GM18867 (cell line): ENCODE data around the gene SNX24.
"Not testable (repeated sequence)": the region's sequence is repeated elsewhere in the genome, so short reads cannot be mapped to it uniquely, and the experiment has no call there.

Experiments used
- ATAC-seq: cut with Tn5 transposase; IDR thresholded peaks from one replicate; pipeline ENCODE4 v1.9.1; 2021; ENCODE audit warnings: mild to moderate bottlenecking, moderate library complexity; ENCODE audit not compliant: unreplicated experiment

The SNX24 gene

DNA sequence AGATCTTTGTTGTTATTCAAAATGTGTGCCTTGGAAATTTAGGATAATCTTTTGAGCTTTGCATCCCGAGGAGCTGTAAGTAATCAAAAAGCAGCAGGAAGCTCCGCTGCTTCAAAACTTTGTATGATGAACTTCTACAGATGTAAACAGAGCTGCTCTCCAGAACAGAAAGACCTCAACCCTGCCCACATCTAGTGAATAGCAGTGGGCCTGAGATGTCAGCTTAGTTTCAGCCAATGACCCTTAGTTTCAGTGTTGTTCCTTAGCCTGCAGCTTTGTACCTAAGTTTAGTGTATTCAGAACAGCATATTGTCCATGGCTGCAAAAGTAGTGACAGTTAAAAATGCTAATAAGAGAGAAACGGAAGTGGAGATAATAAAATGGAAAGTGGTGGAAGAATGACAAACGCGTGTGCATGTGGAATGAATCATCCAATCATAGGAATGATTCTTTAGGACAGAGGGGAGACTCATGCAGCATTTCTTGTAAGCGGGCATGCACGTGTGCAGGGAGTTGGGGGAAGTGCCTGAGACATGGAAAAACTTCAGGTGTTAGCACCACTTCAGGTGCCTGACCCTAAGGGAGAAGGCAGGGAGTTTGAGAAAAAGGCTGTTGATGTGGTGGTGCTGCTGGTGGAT is 24.9 kb downstream of the SNX24 start:
- ATAC-seq: no peak

GRCh38 chr5:122871661-122872060 is 26.2 kb downstream of the SNX24 start:
- ATAC-seq: no peak

GRCh38 chr5:122874179-122874875 is 28.9 kb downstream of the SNX24 start:
- ATAC-seq: no peak

GRCh38 chr5:122877518-122877917 is 32.1 kb downstream of the SNX24 start:
- peak; percentile 80 for ATAC-seq

- ATAC-seq: no peak
These were observed 33.7 kb downstream of the SNX24 start for GRCh38 chr5:122879076-122879475.

GRCh38 chr5:122880170-122880689 is 34.8 kb downstream of the SNX24 start:
- no peak for ATAC-seq

DNA sequence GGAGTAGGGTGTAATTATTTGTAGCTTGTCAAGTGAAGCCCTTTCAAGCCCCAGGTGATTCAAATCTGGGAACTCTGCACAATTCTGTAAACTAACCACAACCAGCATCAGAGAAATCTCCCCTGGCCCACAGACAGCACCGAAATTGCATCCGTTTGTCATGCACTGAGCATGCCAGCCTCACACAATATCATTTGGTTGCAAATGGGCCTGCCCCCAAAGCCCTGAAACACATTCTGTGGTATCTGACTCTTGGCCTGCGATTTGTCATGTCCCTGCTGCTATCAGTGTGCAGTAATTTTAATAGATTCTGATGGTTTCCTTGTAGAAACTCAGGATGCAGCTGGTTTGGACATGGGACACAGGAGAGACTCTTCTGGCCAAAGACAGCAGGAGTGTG is 35.3 kb downstream of the SNX24 start:
- peak; percentile 55 for ATAC-seq

DNA sequence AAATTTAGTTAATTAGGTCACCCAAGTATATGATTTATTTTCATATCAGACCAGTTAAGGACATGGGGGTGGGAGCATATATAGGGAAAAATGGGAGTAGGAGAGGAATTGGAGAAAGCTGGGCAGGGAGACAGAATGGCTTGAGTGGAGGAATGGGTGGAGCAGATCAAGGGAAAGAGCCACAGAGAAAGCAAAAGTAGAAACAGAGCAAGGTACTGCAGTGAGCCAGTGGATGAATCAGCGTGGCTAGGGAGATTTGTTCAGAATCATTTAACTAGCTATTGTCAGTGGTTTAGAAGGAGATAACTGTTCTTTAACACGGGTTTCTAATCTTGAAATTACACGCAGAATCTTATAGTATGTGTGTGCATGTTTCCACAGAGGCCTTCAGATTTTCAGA is 37.4 kb downstream of the SNX24 start:
- no peak for ATAC-seq

- no peak for ATAC-seq
These were observed 39.7 kb downstream of the SNX24 start for GRCh38 chr5:122885045-122885517.

GRCh38 chr5:122885891-122886290 is 40.5 kb downstream of the SNX24 start:
- no peak for ATAC-seq

DNA sequence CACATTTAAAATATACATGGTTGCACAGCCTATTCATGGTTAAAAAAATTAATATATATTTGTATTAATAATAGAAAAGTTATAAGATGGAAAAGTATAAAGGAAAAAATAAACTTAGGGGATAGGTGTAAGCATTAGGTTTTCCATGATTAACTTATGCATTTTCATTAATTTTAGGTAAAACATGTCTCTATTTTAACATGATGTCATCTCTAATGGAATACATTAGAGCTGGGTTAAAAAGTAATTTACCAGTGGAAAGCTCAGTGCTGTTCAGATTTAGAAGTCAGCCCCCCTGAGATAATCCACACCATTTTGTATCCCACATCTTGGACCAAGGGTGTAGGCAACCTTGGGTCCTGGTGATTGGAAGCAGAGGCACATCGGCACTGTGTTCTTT is 49.7 kb downstream of the SNX24 start:
- ATAC-seq: no peak

DNA sequence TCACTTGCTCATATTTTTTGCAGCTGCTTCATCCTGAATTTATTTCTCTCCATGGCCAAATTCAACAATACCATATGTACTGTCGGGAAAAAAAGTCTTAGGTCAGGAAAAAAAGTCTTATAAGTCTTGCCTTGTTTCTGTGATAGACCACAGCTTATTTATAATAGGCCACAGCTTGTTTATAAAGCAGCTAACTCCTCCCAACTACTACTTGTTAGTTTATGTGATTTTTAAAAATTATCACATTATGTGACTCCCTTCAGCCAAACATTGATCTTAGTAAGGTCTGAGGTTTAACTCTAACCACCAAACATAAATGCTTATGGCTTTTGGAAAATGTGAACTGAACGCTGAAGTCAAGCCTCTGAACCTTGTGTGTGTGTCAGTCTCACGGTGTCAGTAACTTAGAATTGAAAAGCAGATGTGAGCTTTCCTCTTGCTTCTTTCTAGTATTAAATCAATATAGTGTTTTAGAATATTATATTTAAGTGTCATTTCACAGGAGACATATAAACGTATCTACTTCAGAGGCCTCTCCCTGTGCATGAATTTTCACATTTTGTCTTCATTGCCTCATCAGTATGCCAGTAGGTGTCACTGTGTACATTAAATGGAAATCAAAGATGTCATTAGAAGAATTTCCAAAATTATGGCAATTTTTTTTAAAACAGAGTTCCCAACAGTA is 51.3 kb downstream of the SNX24 start:
- no peak for ATAC-seq

GRCh38 chr5:122897283-122897602 is 51.8 kb downstream of the SNX24 start:
- ATAC-seq: no peak

DNA sequence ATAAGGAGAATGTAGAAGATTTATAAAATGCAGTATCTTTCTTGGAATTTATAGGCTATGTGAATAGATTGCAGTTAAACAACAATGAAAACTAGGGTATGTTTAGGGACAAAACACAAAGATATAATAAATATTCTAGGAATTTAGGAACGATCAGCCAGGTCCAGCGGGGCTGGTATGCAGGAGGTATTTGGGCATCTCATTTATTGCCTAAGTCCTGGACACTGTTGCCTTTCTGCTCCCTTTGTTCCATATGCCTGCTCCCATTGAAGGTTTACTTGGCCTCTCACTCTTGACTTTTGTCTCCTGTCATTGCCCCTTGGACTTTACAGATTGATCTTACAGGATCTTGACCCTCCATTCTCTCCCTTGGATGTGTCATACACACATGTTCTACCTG is 55.9 kb downstream of the SNX24 start:
- no peak for ATAC-seq

GRCh38 chr5:122902263-122902662 is 56.9 kb downstream of the SNX24 start:
- ATAC-seq: peak; percentile 47

DNA sequence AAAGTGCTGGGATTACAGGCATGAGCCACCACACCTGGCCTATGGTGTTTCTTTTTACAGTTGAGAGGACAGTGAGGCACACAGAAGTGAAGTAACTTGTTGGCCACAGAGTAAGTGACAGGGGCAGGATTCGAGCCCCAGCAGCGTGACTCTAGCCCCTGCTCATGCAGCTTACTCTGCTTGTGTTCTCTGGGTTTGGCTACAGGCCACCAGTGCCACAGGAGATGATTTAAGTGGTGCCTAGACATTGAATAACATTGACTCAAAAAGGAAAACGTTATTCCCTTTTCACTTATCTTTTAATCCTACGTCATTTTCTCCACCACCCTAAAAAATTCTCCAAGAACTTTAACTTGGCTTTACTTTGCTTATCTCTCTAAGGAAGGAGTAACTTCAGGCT is 61.4 kb downstream of the SNX24 start:
- no peak for ATAC-seq

GRCh38 chr5:122907276-122907675 is 61.9 kb downstream of the SNX24 start:
- ATAC-seq: no peak

GRCh38 chr5:122908108-122908507 is 62.7 kb downstream of the SNX24 start:
- ATAC-seq: no peak

GRCh38 chr5:122908662-122909061 is 63.2 kb downstream of the SNX24 start:
- no peak for ATAC-seq

DNA sequence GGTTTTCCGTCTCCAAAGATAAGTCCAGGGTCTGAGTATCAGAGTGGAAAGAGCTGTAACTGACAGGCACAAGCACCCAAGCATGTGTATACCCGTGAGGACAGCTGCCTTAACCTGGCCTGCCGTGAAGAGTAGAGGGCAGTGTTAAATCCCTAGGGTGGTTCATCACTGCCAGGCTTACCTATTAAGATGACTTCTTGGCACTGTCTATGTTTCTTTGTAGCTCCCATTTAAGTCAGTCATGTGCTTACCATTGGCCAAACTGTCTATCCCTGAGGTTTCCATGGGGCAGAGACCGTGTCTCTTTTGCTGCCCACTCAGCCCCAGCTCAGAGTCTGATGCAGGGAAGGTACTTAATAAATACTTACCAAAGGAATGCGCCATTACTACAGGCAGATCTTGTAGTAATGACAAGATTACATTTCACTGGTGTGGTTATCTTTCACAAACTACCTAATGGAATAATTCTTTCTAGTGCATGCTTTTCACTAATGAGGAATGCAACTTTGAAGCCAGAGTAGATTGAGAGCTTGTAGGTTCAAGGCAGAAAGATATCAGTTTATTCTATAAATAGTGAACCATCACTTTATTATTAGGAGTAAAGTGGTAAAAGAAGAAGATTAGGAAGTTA is 64.2 kb downstream of the SNX24 start:
- no peak for ATAC-seq

DNA sequence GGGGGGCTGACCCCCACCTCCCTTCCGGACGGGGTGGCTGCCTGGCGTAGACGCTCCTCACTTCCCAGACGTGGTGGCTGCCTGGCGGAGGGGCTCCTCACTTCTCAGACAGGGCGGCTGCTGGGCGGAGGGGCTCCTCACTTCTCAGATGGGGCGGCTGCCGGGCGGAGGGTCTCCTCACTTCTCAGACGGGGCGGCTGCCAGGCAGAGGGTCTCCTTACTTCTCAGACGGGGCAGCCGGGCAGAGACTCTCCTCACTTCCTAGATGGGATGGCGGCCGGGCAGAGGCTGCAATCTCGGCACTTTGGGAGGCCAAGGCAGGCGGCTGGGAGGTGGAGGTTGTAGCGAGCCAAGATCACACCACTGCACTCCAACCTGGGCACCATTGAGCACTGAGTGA is 68.0 kb downstream of the SNX24 start:
- not testable (repeated sequence) for ATAC-seq
